RPMI8226 (cell line): ENCODE results near the gene RAP1GAP.
A peak's percentile ranks its signal among the peaks of the same experiment; 100 is the strongest.

Experiments
- DNase-seq: peaks from one replicate; pipeline ENCODE4 v3.0.0-alpha.2; 2015

Gene RAP1GAP

DNA sequence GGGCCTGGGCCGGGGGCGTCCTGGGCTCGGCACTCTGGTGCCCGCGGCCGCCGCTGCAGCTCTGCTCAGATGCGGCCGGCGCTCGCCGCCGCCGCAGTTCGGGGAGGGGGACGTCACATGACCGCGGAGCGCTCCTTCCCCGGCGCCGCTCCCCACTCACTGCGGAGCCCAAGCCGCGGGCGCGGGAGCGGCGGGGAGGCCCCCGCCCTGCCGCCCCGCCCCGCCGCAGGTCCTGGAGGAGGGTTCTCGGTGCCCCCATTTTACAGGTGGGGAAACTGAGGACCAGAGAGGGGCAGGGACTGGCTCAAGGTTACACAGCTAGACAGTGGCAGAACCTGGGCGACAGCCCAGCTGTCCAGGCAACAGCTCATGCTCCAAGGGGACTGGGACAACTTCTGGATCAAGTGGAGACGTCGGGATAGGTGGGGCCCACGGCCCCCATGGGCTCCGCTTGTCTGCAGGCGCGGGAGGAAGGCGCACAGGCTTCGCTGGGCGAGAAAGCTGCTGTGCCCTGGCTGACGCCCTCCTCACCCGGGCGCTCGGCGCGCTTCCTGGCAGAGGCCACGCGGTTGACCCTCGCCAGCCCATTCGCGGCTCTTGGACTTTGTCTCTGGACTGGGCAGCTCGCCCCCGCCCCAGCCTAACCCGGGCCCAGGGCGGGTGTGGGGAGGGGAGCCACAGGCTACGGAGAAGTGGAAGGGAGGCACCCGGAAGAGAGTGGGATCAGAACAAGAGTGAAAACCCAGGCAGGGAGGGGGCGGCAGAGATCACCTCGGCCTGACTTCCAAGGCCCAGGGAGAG lies at the start of gene RAP1GAP:
RAP1GAP (minus strand) TSS at position 100 of the 801 bp plus-strand sequence. CDS start 49,325 bp downstream, outside the sequence.
- DNase-seq: peak; percentile 41

- DNase-seq: no peak
Observed at GRCh38 chr1:21716169-21716568, 47.0 kb upstream of the RAP1GAP start.

DNA sequence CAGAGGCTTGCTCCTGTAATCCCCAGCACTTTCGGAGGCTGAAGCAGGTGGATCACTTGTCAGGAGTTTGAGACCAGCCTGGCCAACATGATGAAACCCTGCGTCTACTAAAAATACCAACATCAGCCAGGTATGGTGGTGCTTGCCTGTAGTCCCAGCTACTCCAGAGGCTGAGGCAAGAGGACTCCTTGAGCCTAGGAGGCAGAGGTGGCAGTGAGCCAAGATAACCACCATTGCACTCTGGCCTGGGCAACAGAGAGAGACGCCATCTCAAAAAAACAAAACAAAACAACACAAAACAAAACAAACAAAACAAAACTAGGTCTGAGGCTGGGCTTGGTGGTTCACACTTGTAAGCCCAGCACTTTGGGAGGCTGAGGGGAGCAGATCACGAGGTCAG lies 38.7 kb upstream of the RAP1GAP start:
- DNase-seq: no peak

DNA sequence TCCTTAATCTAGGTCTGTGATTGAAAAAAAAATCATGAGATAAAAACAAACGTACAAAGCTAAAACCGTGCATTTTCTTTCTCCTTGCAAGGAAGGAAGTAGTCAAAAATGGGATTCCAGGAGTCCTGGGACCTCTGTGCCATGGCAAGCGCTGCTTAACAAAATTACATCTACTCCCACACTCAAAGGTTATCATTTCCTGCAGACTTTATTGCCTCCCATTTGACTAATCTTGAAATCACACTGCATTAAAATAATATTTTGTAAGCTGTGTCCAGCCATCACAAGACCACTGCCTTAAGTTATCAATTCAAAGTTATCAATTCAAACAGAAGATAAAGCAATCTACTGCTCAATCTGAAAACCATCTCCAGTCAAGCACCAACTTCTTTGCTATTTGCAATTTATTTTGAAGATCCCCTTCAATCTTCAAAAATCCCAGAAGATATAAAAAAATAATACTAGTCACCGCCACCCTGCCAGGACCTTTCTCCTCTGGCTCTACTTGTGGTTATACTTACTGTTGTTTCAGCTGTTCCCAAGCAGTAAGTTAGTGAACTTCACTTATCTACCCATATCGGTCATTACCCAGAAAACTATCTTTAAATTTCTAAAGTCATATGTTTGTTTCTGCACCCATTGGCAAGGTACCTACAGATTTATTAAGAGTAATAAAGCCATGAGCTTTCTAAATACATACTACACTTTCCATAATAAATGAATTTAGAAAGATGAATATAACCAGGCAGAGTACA lies 38.1 kb upstream of the RAP1GAP start:
- DNase-seq: no peak

DNA sequence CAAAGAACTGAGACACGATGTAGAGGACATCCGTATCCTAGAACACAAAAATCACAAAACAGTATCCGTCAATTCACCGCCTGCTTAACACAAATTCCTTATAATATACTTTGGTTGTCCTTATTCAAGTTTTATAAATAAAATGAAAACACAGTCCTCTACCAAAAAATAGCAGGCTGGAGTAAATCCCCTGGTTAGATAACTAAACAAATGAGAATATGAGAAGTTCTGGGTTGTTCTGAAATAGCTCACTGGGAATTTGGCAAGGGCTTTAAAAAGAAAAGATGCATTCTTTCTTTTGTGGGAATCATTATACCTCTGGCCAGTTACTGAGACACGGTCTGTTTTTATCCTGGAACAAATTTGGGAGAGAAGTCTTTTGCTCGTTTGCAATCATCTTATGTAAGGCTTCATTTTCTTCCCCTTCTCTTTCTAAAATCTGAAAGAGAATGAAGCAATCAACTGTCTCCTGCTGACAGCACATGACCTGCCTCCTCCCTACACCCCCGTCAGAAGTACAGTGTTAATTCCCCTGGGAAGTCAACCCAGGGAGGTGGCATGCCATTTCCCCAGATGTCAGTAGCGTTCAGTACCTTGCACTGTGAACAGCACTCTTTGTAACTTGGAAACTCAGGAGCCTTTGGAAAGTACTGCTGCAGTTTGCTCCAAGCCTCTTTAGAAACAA lies 37.1 kb upstream of the RAP1GAP start:
- no peak for DNase-seq

- no peak for DNase-seq
Observed at GRCh38 chr1:21705303-21705980, 36.3 kb upstream of the RAP1GAP start.

DNA sequence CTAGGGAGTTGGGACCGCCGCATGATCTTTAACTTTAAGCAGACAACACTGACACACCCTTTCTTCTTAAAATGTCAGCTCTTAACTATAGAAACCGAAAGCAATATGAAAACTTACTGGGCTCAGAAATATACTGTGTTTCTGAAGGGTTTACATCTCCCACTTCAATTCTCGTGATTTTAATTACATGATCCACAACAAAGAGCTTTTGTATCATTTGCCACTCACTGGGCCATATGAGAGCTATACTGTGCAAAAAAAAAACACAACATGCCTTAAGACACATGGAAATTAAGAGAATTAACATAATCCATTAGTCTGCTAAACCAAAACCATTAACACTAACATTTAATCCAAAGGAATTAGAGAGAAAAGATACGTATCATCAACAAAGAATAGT lies 35.0 kb upstream of the RAP1GAP start:
- DNase-seq: no peak

DNA sequence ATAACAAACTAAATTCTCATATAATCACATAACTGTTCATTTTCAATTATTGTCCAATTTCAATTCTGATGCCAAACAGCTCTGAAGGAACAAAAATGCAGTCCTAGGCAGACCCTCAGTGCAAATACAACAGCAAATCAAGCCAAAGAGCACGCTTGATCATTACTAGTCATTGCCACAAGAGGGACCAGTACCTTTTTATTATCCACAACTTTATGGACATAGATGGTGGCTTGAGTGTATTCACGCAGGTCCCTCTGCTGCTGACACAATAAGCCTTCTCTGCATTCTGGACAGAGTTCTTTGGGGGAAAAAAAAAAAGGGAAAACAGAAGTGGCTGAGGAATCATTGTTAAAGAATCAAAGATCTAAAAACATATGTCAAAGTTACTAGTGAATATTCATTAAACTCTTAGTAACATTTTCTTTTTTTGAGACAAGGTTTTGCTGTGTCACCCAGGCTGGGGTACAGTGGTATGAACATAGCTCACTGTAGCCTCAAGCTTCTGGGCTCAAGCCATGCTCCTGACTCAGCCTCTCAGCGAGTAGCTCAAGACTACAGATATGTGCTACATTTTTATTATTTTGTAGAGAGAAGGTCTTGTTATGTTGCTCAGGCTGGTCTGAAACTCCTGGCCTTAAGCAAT lies 34.3 kb upstream of the RAP1GAP start:
- peak; percentile 27 for DNase-seq

DNA sequence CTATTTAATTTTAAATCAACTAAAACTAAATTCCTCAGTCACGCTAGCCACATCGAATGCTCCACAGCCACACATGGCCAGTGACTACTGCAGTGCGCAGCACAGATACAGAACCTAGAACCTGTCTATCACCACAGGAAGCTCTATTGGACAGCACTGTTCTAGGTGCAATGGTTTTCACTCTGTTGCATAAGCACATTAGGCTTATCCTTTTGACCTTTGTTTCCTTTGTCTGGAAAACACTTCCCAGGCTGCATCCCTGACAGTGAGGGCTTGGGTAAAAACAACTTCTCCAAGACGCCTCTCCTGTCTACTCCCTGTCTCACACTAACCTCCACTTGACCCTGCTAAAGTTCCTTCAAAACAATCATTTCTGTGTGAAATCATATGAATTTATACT lies 33.6 kb upstream of the RAP1GAP start:
- DNase-seq: no peak

DNA sequence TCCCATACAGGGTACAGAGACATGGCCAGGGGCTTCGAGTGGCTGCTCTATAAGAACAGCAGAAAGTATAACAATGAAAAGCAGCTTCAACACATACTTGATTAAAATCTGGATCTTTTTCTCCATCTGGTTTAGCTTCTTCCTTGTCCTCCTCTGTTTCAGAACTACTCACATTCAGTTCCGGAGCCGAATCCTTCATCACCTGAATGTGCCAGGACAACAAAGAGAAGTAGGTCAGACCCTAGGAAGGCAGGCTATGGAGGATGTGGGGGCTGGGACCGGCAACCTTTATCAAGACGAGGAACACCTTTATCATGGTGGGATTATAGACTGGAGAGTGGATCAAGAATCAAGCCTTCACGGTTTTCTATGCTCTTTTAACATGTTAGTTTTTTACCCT lies 32.2 kb upstream of the RAP1GAP start:
- DNase-seq: no peak

GRCh38 chr1:21700094-21700493 lies 30.9 kb upstream of the RAP1GAP start:
- no peak for DNase-seq

DNA sequence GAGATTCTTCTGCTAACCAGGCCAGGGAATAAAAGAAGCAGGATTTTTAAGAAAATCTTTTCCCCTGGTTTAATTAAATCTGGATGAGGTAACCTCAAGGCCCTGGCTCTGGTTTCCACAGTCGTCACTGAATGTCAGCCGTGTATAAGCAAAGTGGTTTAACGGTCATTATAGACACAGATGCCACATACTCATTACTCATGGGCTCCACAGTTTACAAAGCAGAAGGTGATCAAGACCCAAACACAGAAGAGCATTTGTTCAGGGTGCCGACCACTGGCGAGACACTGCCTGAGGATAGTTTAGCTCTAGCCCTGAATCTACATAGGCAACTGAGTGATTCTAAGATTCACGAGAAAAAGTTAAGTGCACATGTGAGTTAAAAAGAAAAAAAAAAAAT lies 27.8 kb upstream of the RAP1GAP start:
- DNase-seq: no peak

GRCh38 chr1:21693732-21694131 lies 24.6 kb upstream of the RAP1GAP start:
- no peak for DNase-seq

- no peak for DNase-seq
Observed at GRCh38 chr1:21691739-21692138, 22.6 kb upstream of the RAP1GAP start.

DNA sequence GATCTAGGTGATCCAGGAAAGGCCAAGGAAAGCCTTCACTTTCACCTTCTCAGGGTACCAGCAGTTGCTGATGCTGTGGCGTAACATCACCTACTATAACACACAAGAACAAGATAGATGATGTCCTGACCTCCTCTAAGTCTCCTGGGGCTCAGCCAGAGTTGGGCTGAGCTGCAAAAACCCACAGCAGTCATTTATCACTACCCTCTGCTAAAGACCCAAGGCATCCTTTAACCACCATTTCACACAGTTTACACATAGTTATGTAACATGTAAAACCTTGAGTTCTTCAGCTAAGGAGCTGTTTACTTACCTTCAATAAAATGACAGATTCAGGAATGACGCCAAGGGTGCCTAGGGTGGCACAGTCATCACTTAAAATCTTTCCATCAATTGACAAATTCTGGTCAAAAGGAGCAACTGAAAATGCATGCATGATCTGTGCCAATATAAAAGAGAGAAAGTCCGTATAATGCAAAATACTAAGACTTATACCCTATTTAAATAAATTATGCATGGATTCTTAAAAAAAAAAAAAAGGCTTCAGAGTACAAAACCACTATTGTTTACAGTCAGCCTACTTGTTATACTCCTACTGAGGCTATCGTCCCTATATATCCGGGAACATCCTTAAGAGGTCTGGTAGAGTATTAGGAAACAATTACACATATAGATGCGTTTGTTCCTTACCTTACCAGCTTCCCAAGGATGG lies 20.7 kb upstream of the RAP1GAP start:
- DNase-seq: no peak

GRCh38 chr1:21687081-21687529 lies 17.9 kb upstream of the RAP1GAP start:
- no peak for DNase-seq

DNA sequence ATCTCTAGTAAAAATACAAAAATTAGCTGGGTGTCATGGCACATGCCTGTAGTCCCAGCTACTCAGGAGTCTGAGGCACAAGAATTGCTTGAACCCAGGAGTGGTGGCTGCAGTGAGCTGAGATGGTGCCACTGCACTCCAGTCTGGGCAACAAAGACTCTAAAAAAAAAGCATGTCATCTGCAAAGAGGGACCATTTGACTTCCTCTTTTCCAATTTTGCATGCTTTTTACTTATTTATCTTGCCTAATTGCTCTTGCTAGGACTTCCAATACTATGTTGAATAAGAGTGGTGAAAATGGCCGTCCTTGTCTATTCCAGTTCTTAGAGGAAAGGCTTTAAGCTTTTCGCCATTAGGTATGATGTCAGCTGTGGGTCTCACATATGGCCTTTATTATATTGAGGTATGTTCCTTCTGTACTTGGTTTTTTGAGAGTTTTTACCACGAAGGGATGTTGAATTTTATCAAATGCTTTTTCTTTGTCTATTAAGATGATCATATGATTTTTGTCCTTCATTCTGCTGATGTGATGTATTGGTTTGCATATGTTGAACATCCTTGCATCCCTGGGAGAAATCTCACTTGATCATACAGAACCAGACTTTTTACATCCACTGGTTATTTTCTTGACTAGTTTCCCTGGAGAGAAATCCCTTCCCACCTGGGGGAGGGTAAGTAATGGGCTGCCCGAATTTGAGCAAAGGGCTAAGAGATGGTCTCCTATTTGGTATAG lies 17.0 kb upstream of the RAP1GAP start:
- no peak for DNase-seq

DNA sequence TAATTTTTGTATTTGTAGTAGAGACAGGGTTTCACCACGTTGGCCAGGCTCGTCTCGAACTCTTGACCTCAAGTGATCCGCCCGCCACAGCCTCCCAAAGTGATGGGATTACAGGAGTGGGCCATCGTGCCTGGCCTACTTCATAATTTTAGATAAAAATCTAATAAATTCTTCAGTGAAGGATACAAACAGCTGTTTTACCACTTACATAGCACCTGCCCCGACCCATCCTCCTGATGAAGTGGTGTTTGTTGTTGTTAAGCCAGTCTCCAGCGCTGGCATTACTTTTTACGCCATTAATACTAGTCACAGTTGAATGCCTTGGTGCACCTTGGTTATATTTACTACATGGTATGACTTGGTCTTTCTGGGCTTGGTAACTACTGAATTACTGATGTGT lies 12.3 kb upstream of the RAP1GAP start:
- DNase-seq: no peak

- no peak for DNase-seq
Observed at GRCh38 chr1:21680918-21681317, 11.8 kb upstream of the RAP1GAP start.

DNA sequence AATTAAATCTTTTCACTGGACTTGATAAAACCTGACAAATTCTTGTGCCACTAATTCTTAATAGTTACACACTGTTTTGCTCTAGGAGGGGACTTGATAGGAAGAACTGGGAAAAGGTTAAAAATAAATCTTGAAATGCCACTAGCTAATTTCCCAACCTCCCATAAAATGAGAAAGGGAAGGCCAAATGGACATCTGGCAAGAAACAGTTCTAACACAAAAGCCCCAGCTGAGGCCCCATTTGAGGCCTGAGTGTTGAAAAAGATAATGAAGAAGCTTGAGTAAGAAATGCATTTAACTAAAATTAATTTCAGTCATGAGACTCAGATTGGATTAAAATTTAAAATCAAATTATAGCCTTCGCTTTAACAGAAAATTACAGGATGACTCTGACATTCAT lies 11.2 kb upstream of the RAP1GAP start:
- no peak for DNase-seq

DNA sequence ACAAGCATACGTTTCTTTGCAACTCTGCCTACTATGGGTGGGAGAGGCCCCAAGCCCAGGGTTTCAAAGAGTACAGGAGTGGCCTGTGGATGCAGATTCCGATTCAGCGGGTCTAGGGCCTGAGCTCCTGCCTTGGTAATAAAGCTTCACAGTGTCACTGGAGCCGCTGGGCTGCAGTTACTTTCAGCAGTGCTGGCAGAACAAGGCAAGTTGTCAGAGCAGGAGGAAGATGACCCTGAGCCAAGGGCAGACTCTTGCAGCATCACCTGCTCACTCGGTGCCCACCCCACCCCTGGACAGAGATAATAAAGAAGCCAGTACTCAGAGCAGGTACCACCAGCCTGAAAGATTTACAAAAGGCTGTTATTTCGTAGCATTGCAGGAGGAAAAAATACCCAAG lies 8.0 kb upstream of the RAP1GAP start:
- DNase-seq: no peak
